Stimulated activated naive CD8-positive, alpha-beta T cell treated with anti-CD3 and anti-CD28 coated beads, Interleukin-15, Interleukin-2, amounts not matched to agents 100 ng/mL and 50 ng/mL, for 24 hours (primary cell): ENCODE results near the gene MTHFD1.

Source experiments
- H3K27ac Mint-ChIP-seq: one replicate; pipeline ENCODE4 v1.8.0; 2021; ENCODE audit warnings: mild to moderate bottlenecking, mixed read lengths
- H3K27me3 Mint-ChIP-seq: one replicate; pipeline ENCODE4 v1.8.0; 2021; ENCODE audit warnings: mixed read lengths
- H3K36me3 Mint-ChIP-seq: one replicate; pipeline ENCODE4 v1.8.0; 2021; ENCODE audit warnings: low read depth, mixed read lengths
- H3K4me1 Mint-ChIP-seq: one replicate; pipeline ENCODE4 v1.8.0; 2021; ENCODE audit warnings: low read depth, mixed read lengths
- H3K4me3 Mint-ChIP-seq: one replicate; pipeline ENCODE4 v1.8.0; 2021; ENCODE audit warnings: mild to moderate bottlenecking, mixed read lengths
- H3K9me3 Mint-ChIP-seq: one replicate; pipeline ENCODE4 v1.8.0; 2021; ENCODE audit warnings: mixed read lengths

The MTHFD1 gene

GRCh38 chr14:64478634-64479250, 90.6 kb downstream of the MTHFD1 start:
- Mint-ChIP-seq H3K4me3 (no peak overlapping the region), H3K4me1 (peaks cover 21% of the 10 kb centered on the region)

GRCh38 chr14:64488590-64489099, 100.5 kb downstream of the MTHFD1 start:
- Mint-ChIP-seq H3K27me3 (no peaks in the 10 kb centered on the region), H3K4me1 (peaks cover 29% of the 10 kb centered on the region), H3K9me3 (no peaks in the 10 kb centered on the region), H3K36me3 (peaks cover 78% of the 10 kb centered on the region), H3K4me3 (no peak overlapping the region), H3K27ac (no peak overlapping the region)

More at GRCh38 chr14:64478634-64479250, 90.6 kb downstream of the MTHFD1 start:
- Mint-ChIP-seq H3K27ac (no peak overlapping the region), H3K9me3 (no peaks in the 10 kb centered on the region), H3K36me3 (peaks cover 15% of the 10 kb centered on the region), H3K27me3 (no peaks in the 10 kb centered on the region)

GRCh38 chr14:64491637-64492036, 103.5 kb downstream of the MTHFD1 start:
- Mint-ChIP-seq H3K27me3 (no peaks in the 10 kb centered on the region), H3K36me3 (peaks cover 77% of the 10 kb centered on the region), H3K4me3 (no peak overlapping the region), H3K4me1 (peaks cover 43% of the 10 kb centered on the region), H3K9me3 (no peaks in the 10 kb centered on the region), H3K27ac (no peak overlapping the region)

GRCh38 chr14:64493455-64493854, 105.3 kb downstream of the MTHFD1 start:
- no peak overlapping the region for H3K27ac Mint-ChIP-seq
- peaks cover 66% of the 10 kb centered on the region for H3K36me3 Mint-ChIP-seq
- H3K27me3 Mint-ChIP-seq = no peaks in the 10 kb centered on the region
- no peaks in the 10 kb centered on the region for H3K9me3 Mint-ChIP-seq
- no peak overlapping the region for H3K4me3 Mint-ChIP-seq
- H3K4me1 Mint-ChIP-seq = peaks cover 55% of the 10 kb centered on the region

- Mint-ChIP-seq H3K36me3 (peaks cover 69% of the 10 kb centered on the region), H3K9me3 (no peaks in the 10 kb centered on the region)
Observed at GRCh38 chr14:64495252-64495651, 107.1 kb downstream of the MTHFD1 start.

GRCh38 chr14:64496764-64497163, 108.6 kb downstream of the MTHFD1 start:
- no peaks in the 10 kb centered on the region for H3K27me3 Mint-ChIP-seq
- H3K36me3 Mint-ChIP-seq = peaks cover 56% of the 10 kb centered on the region
- H3K9me3 Mint-ChIP-seq = no peaks in the 10 kb centered on the region
- peaks cover 80% of the 10 kb centered on the region for H3K4me1 Mint-ChIP-seq
- peak overlapping the region; percentile 55 for H3K27ac Mint-ChIP-seq
- no peak overlapping the region for H3K4me3 Mint-ChIP-seq

More at GRCh38 chr14:64495252-64495651, 107.1 kb downstream of the MTHFD1 start:
- no peaks in the 10 kb centered on the region for H3K27me3 Mint-ChIP-seq
- no peak overlapping the region for H3K4me3 Mint-ChIP-seq
- H3K27ac Mint-ChIP-seq = no peak overlapping the region
- peaks cover 70% of the 10 kb centered on the region for H3K4me1 Mint-ChIP-seq

- Mint-ChIP-seq H3K27ac (peak overlapping the region; percentile 99), H3K36me3 (peaks cover 40% of the 10 kb centered on the region), H3K4me1 (peaks cover 65% of the 10 kb centered on the region), H3K4me3 (peak overlapping the region; percentile 51), H3K27me3 (no peaks in the 10 kb centered on the region), H3K9me3 (no peaks in the 10 kb centered on the region)
Observed at GRCh38 chr14:64500088-64500487, 111.9 kb downstream of the MTHFD1 start.

GRCh38 chr14:64501411-64502171, 113.4 kb downstream of the MTHFD1 start:
- peak overlapping the region; percentile 99 for H3K4me3 Mint-ChIP-seq
- H3K36me3 Mint-ChIP-seq = peaks cover 41% of the 10 kb centered on the region
- H3K9me3 Mint-ChIP-seq = no peaks in the 10 kb centered on the region
- H3K4me1 Mint-ChIP-seq = peaks cover 72% of the 10 kb centered on the region
- peak overlapping the region; percentile 99 for H3K27ac Mint-ChIP-seq
- H3K27me3 Mint-ChIP-seq = no peaks in the 10 kb centered on the region

GRCh38 chr14:64502456-64502855, 114.3 kb downstream of the MTHFD1 start:
- Mint-ChIP-seq H3K36me3 (peaks cover 39% of the 10 kb centered on the region), H3K4me3 (peak overlapping the region; percentile 99), H3K9me3 (no peaks in the 10 kb centered on the region), H3K27ac (peak overlapping the region; percentile 99), H3K27me3 (no peaks in the 10 kb centered on the region), H3K4me1 (peaks cover 72% of the 10 kb centered on the region)

- Mint-ChIP-seq H3K4me3 (peak overlapping the region; percentile 99), H3K4me1 (peaks cover 72% of the 10 kb centered on the region), H3K36me3 (peaks cover 39% of the 10 kb centered on the region), H3K27ac (peak overlapping the region; percentile 99), H3K27me3 (no peaks in the 10 kb centered on the region), H3K9me3 (no peaks in the 10 kb centered on the region)
Observed at GRCh38 chr14:64502887-64503433, 114.8 kb downstream of the MTHFD1 start.

- no peaks in the 10 kb centered on the region for H3K27me3 Mint-ChIP-seq
- no peaks in the 10 kb centered on the region for H3K9me3 Mint-ChIP-seq
- H3K4me3 Mint-ChIP-seq = peak within 1 kb of the TSS; percentile 99
- peaks cover 37% of the 10 kb centered on the region for H3K36me3 Mint-ChIP-seq
- H3K4me1 Mint-ChIP-seq = peaks cover 76% of the 10 kb centered on the region
- peak within 1 kb of the TSS; percentile 100 for H3K27ac Mint-ChIP-seq
Observed at GRCh38 chr14:64503434-64504309, 115.5 kb downstream of the MTHFD1 start, which contains the start of gene ZBTB25. Gene ZBTB25, minus strand, starts transcription at chr14:64503838. Its CDS starts 13,305 bp downstream, at chr14:64490533.

GRCh38 chr14:64504310-64504896, 116.2 kb downstream of the MTHFD1 start, which contains the start of gene ZBTB1:
Gene ZBTB1, plus strand, starts transcription at chr14:64504770. Its CDS starts 16,735 bp downstream, at chr14:64521505.
- H3K27me3 Mint-ChIP-seq = no peaks in the 10 kb centered on the region
- H3K36me3 Mint-ChIP-seq = peaks cover 33% of the 10 kb centered on the region
- H3K4me1 Mint-ChIP-seq = peaks cover 76% of the 10 kb centered on the region
- peak within 1 kb of the TSS; percentile 100 for H3K27ac Mint-ChIP-seq
- no peaks in the 10 kb centered on the region for H3K9me3 Mint-ChIP-seq
- peak within 1 kb of the TSS; percentile 98 for H3K4me3 Mint-ChIP-seq

- Mint-ChIP-seq H3K4me1 (peaks cover 76% of the 10 kb centered on the region), H3K36me3 (peaks cover 26% of the 10 kb centered on the region), H3K27me3 (no peaks in the 10 kb centered on the region), H3K4me3 (peak overlapping the region; percentile 98), H3K9me3 (no peaks in the 10 kb centered on the region), H3K27ac (peak overlapping the region; percentile 100)
Observed at GRCh38 chr14:64504897-64505794, 117.0 kb downstream of the MTHFD1 start.
